ENCODE data around the gene STPG3. TPM values are rescaled to one million over a fixed set of nuclear protein-coding genes. Genes with fewer than 3 reads are reported as not detected.

STPG3 gene
- polyA plus RNA-seq, 1 of the 3 experiments (the other 2 are of a cell fraction), result not detected

- Histone ChIP-seq H3K9ac (no peak overlapping the region), H3K36me3 (replicated peaks in 1 of 2; ENCODE audit: control insufficient read depth in 1 of 2, insufficient read depth in 2 of 2, low read length in 1 of 2) (no peaks in the 10 kb centered on the region), H3K79me2 (ENCODE audit: insufficient read depth) (peaks cover 81% of the 10 kb centered on the region), H4K20me1 (ENCODE audit: insufficient read depth) (peaks cover 15% of the 10 kb centered on the region), H3K9me3 (no peaks in the 10 kb centered on the region), H3F3A (replicated peaks; ENCODE audit: insufficient read depth) (peaks cover 14% of the 10 kb centered on the region), H3K4me3 (ENCODE audit: low read depth in 2 of 2, low read length in 1 of 2) (no peak overlapping the region), H3K27ac (ENCODE audit: low read depth in 2 of 2, low read length in 1 of 2) (no peak overlapping the region), H3K4me2 (no peak overlapping the region), H3K4me1 (ENCODE audit: control insufficient read depth in 1 of 2, insufficient read depth in 2 of 2, low read depth in 1 of 2, low read length in 1 of 2) (peaks cover 22 to 55% of the 10 kb centered on the region in 2 experiments), H3K27me3 (ENCODE audit: insufficient read depth) (no peaks in the 10 kb centered on the region), H2AFZ (ENCODE audit: low read depth) (no peak overlapping the region), H3K9me2 (no peaks in the 10 kb centered on the region)
- CTCF ChIA-PET, result no interaction called here
- no peak for DNase-seq
- 86% methylated on average over 8 of the region's 8 CpGs for WGBS (ENCODE audit: low lambda C conversion rate)
- POLR2A ChIA-PET, result interaction anchor here (1.2 kb wide), 1 partner anchor 64 kb away, joined by 3 read pairs; the partner anchor contains the start of gene GRIN1
- TF ChIP-seq CHD2 (IDR thresholded peaks at IDR 0.05; ENCODE audit: low read length, partially characterized antibody), result no peak
- no peak for TF ChIP-seq RXRA (IDR thresholded peaks at IDR 0.05; ENCODE audit: borderline replicate concordance, low read depth)
- TF ChIP-seq NFIC (IDR thresholded peaks at IDR 0.05; ENCODE audit: borderline replicate concordance), result no peak
- no peak for TF ChIP-seq SMC3 (IDR thresholded peaks at IDR 0.05; ENCODE audit: low read depth, low read length)
- no peak for TF ChIP-seq FOXJ3 (CRISPR knock-in tag; IDR thresholded peaks at IDR 0.05)
- TF ChIP-seq FOXM1 (IDR thresholded peaks at IDR 0.05; ENCODE audit: low read depth), result no peak
- TF ChIP-seq YY1 (IDR thresholded peaks at IDR 0.05; ENCODE audit: low read depth), result no peak
- TF ChIP-seq EP300 (IDR thresholded peaks at IDR 0.05; ENCODE audit: borderline replicate concordance in 1 of 2, low read depth in 1 of 2, low read length in 1 of 2), result no peak
- TF ChIP-seq REST (IDR thresholded peaks at IDR 0.05; ENCODE audit: low read depth, low read length), result no peak
- TF ChIP-seq GABPA (IDR thresholded peaks at IDR 0.05; ENCODE audit: low read depth), result no peak
- TF ChIP-seq EZH2phosphoT487 (IDR thresholded peaks at IDR 0.05; ENCODE audit: borderline replicate concordance, low read depth), result no peak
Measured at GRCh38 chr9:137202966-137203365, 48.1 kb upstream of the STPG3 start.

- H3K27ac ChIP-seq (ENCODE audit: low read depth in 2 of 2, low read length in 1 of 2), result no peak overlapping the region; a peak in 1 of 4 replicates
- no peaks in the 10 kb centered on the region for H4K20me1 ChIP-seq (ENCODE audit: insufficient read depth)
- ChIA-PET POLR2A (interaction anchor here (0.6 to 1.5 kb wide), 9 partner anchors 9 to 165 kb away, joined by 3 to 6 read pairs (median 3); partner anchors contain the start of genes RNF224 and SSNA1), CTCF (interaction anchor here (0.8 to 2.5 kb wide), 6 partner anchors 15 to 155 kb away, joined by 4 to 9 read pairs (median 4); partner anchors contain the start of gene RNF224)
- peak overlapping the region; percentile 99 for H3K9ac ChIP-seq
- peaks cover 14% of the 10 kb centered on the region for H3F3A ChIP-seq (replicated peaks; ENCODE audit: insufficient read depth)
- peak overlapping the region; percentile 100 for H3K4me2 ChIP-seq
- no peaks in the 10 kb centered on the region for H3K36me3 ChIP-seq (replicated peaks in 1 of 2; ENCODE audit: control insufficient read depth in 1 of 2, insufficient read depth in 2 of 2, low read length in 1 of 2)
- peak overlapping the region; percentile 56; the same call in 1 of the 2 replicates for H2AFZ ChIP-seq (ENCODE audit: low read depth)
- H3K79me2 ChIP-seq (ENCODE audit: insufficient read depth), result peaks cover 69% of the 10 kb centered on the region
- H3K4me1 ChIP-seq (ENCODE audit: control insufficient read depth in 1 of 2, insufficient read depth in 2 of 2, low read depth in 1 of 2, low read length in 1 of 2), result peaks cover 11 to 38% of the 10 kb centered on the region in 2 experiments
- H3K9me3 ChIP-seq, result no peaks in the 10 kb centered on the region
- H3K27me3 ChIP-seq (ENCODE audit: insufficient read depth), result no peaks in the 10 kb centered on the region
- H3K9me2 ChIP-seq, result no peaks in the 10 kb centered on the region
- WGBS (ENCODE audit: low lambda C conversion rate), result 4% methylated on average over 13 of the region's 21 CpGs
- no peak for DNase-seq
- peak overlapping the region; percentile 87 to 100 for H3K4me3 ChIP-seq (ENCODE audit: low read depth in 2 of 2, low read length in 1 of 2)
- TF ChIP-seq RCOR1 (IDR thresholded peaks at IDR 0.05; ENCODE audit: low read length) (no peak), IRF3 (IDR thresholded peaks at IDR 0.05; ENCODE audit: low read depth, low read length) (no peak), TAF1 (IDR thresholded peaks at IDR 0.05; ENCODE audit: borderline replicate concordance, low read depth, low read length) (no peak), RFX5 (IDR thresholded peaks at IDR 0.05; ENCODE audit: low read length) (no peak), NRF1 (IDR thresholded peaks at IDR 0.05; ENCODE audit: low read depth, low read length) (no peak), JUND (IDR thresholded peaks at IDR 0.05) (no peak), RXRA (IDR thresholded peaks at IDR 0.05; ENCODE audit: borderline replicate concordance, low read depth) (no peak), YY1 (IDR thresholded peaks at IDR 0.05; ENCODE audit: low read depth) (no peak), TCF12 (IDR thresholded peaks at IDR 0.05) (no peak), ZBTB33 (IDR thresholded peaks at IDR 0.05; ENCODE audit: borderline replicate concordance, low read depth) (no peak), MEF2A (IDR thresholded peaks at IDR 0.05; ENCODE audit: borderline replicate concordance, low read depth) (no peak), SMC3 (IDR thresholded peaks at IDR 0.05; ENCODE audit: low read depth, low read length) (no peak), ELF1 (IDR thresholded peaks at IDR 0.05) (no peak)
Measured at GRCh38 chr9:137204731-137205125, 46.4 kb upstream of the STPG3 start.

Data from SK-N-SH (cell line).